HG03066 (cell line): ENCODE data around the gene NR2F1-AS1.

Source experiments
- ATAC-seq: cut with Tn5 transposase; IDR thresholded peaks from one replicate; pipeline ENCODE4 v1.9.1; 2021; ENCODE audit warnings: low read depth; ENCODE audit not compliant: unreplicated experiment

NR2F1-AS1 gene

DNA sequence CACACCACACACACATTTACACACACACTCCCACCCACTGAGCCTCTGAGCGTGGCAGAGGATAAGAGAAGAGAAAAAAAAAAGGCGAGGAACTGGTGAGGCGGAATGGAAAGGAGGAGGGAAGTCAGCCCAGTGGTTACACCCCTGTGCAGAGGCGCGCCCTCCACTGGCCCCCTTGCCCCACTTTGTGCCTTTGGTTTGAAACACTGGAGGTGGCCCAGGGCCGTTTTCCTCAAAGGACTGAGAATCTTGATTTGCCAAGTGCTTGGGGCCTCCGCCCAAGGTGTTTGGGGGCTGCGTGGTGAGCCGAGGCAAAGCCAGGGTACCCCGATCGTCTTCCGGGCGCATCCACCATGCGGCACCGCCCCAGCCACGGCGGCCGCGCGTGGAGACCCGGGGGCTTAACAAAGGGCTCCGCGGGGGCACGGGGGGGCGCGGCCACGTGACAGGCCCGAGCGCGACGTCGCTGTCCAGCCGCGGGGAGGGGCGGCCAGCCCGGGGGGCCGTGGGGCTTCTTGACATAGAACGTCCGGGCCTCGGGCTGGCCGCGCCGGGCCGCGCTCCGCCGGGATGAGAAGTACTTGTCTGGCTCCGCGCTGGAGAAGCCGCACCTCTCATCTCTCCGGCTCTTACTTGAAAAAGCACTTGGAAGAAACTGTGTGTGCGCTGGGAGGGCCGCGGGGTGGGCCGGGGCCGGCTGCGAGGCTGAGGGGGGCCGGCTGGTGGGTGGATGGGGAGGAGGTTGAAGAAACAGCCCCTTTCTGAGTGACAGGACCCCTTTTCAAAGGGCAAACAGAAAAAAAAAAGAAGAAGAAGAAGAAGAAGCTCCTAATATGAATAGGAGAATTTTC is 23.0 kb upstream of the NR2F1-AS1 start:
- ATAC-seq = no peak

DNA sequence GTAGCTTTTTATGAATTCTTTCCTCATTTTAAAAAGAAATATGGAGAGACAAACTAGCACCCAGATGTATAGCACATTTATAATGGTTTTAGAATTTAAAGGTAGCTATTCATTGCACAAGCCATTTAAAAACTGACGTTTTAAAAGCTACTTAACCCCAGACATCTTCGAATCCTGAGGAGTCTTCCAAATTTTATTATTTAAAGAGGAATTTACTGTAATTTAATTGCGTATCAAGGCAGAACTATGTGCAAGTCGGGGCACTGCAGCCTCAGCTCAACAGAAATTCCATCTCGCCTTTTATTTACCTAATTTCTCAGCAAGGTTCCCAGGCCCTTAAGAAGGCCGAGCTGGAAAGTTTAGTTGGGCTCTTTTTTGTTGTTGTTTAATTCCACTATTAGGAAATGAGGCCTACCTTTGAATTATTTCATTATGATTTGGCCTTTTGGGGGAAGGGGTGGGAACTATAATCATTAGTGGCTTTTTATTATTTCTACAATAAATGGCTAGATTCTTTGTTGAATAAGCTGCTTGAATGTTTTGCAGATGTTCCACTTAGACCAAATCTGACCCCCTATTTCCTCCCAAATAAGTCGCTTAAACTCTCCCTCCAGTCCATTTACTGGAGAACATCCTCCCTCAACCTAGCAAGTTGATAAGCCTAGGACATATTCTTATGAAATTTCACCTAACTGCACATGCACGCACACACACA is 22.2 kb upstream of the NR2F1-AS1 start:
- no peak for ATAC-seq

DNA sequence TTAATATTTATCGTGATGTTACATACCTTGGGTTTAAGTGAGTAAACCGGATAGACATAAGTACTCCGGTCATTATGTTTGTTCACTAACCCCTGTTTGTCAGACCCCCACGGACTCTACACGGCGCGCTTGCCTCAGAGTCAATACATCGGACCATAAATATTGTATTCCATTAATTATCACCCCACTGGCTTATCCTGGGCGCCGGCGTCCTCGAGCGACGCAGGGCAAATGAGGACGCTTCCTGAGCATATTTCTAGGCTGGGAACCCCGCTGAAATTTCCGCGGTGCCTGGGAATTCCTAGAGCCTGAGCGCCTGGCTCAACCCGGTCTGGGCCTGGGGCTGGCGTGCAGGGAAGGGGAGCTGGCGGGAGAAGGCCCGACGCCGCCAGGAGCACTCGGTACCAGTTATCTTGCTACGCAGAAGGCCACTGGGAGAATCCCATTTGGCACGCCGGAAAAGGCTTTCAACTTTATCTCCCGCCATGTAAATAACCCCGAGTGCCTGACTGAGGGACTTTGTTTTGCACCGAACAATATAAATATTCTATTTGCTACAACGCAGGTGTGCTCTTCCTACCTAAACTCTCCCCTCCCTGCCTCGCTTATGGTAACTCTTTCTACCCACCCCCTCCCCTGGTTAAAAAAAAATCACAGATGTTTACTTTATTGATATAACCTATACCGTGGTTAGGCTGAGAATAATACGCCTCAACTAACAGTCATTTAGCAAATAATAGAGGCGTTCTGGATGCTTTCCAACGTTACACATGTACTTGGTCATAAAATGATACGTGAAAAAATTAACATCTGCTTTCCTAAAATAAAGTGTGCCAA is 21.4 kb upstream of the NR2F1-AS1 start:
- no peak for ATAC-seq

DNA sequence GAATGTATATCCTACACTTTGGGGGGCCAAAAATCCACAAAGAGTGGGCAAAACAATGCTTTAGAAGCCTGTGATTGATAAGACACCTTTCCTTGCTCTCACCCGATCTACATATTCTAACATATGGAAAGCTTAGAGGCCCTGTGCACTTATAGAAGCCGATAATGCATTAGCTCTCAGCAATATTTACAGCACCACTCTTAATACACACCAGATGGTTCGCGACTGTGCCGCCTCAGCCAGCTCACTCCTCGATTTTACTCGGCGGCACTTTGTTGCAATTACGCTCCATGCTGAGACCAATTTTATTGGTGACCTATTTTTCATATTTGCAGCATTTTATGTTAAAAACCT is 20.8 kb upstream of the NR2F1-AS1 start:
- ATAC-seq = no peak

DNA sequence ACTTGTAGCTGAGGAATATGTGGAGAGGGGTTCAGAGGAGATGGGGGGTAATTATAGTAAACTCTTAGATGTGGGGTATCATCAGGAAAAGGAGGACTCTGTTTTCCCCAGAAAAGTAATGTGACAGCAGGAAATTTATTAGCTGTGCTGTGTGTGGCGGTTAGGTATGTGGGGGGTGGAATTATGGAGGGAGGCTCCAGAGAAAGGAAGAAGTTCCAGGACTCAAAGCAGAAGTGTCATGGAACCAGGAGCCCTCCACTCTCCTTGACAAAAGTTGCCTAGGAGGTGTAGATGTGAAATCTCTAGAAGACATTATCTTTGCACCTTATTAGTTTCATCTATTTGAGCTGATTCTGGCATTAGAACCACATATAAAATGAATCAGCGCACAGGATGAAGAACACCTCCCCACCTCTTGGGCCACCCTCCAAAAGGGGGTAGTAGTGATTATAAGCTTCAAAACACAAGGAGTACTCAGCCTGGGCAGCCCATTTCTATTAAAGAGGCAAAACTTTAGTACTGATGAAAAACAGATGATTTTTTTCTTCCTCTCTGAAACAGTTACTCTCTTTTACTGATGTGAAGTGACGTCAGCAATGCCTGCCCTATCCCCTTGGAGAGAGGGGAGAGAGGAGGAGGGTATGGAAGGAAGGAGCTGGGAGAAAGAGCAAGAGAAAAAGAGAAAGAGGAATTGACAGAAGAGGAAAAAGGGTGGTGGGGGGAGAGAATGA is 20.2 kb upstream of the NR2F1-AS1 start:
- ATAC-seq = no peak

DNA sequence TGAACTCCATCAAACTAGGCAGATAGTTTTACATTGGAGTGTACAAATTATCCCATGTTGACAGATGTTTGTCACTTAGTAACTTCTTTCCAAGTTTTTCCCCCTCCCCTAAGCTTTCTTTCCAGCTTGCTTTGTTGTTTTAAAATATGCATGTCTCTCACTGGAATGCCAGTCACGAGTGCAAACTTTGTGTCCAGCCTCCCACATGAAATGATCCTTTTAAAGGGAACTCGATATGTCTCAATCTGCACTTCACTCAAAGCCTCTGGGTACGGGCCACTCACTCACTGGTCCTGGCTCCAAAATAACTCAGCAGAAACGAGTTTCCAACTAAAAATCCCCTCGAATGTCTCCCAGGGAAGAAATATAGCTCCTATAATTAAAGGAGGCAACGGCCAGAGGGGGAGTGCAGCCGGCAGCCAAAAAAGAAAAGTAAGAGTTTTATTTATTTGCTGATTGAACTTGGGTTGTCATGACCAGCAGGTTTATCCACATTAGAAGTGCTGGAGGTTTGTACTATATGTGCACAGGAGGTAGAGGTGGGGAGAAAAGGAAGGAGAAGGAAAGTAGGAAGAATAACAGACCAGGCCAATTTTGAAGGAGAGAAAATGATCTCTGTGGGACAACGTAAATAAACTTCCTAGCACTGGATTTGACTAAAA is 19.5 kb upstream of the NR2F1-AS1 start:
- no peak for ATAC-seq

DNA sequence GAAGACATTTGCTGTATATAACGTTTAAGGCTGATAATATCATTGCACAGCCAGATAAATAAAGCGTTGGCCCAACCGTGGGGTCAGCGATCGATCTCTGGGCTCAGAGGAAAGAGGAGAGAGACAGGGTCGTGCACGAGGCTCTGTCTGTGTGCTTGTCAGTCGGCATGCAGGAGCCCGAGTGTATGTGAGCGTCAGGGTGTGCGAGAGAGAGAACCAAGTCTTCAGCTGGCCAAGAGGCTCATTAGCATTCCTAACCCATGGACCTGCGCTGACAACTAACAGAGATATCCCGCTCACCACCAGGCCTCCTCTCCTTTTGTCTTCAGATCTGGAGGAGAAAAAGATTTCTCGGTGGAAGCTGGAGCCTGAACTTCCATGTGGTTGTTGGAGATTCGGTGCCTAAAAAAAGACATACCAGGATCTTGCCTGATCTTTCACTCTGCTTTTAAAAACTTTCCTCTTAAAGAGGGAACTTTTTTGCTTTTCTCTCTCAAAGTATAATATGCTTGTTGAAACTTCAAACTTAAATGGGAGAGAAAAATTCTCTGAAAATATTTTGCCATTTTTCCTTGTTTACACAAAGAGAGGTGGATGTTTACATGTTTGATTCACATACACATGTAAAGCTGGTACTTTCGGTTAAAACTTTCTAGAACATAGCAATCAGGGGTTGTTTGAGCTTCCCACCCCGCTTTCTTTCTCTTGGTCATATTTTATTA is 18.5 kb upstream of the NR2F1-AS1 start:
- no peak for ATAC-seq

DNA sequence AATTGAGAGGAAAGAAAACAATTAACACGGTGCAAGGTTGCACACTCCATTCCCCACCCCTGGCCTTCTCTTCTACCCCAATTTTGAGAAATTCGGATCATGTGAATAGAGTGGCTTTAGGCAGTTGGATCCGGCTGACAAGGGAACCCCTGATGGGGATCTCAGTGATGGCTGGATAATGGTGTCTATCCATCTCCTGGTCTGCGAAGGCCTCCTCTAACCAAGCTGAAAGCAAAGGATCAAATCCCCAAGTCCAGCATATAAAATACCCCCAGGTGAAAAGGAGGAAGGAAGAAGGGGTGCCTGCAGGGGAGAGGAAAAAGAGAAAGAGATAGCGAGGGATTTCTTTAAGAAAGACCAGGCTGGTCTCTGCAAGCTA is 18.0 kb upstream of the NR2F1-AS1 start:
- no peak for ATAC-seq

DNA sequence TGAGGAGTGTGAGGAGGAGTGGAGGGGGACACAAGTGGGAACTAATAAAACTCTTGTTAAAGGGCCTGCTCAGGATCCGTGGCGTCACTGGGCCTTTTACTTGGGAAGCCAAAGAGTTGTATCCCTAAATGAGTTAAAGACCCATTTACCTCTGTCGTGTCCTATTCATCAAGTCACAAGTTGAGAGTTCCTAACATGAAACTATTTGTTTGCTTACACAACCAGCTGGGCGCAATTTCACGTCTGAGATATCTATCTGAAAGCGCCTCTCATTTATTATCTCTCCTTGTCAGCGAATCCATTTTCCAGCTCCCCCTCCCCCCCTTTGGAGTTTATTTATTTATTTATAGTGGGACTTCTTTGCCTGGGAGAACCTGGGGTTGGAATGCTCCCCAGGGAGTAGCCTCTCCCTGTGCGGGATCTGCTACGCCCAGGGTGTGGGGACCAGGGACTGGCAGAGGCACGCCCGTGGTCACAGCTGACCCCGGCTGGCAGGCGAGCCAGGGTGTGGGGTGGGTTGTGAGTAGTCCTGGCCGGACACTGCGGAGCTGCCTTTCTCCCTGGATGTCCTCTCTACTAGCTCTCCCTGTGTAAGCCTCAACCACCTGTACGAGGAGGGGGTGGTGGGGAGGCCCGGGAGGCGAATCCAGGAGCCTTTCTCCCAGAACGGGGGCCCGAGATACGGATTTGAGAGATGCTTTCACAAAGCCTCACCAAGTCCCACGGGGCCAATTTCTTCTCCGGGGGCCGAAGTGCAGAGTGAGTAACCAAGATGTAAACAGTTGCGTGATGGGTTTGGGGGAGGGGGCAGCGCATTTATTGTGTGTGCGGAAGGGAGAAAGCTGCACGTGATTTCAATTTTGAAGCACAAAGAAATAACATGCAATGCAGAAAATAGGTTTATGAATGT is 17.3 kb upstream of the NR2F1-AS1 start:
- ATAC-seq = no peak

DNA sequence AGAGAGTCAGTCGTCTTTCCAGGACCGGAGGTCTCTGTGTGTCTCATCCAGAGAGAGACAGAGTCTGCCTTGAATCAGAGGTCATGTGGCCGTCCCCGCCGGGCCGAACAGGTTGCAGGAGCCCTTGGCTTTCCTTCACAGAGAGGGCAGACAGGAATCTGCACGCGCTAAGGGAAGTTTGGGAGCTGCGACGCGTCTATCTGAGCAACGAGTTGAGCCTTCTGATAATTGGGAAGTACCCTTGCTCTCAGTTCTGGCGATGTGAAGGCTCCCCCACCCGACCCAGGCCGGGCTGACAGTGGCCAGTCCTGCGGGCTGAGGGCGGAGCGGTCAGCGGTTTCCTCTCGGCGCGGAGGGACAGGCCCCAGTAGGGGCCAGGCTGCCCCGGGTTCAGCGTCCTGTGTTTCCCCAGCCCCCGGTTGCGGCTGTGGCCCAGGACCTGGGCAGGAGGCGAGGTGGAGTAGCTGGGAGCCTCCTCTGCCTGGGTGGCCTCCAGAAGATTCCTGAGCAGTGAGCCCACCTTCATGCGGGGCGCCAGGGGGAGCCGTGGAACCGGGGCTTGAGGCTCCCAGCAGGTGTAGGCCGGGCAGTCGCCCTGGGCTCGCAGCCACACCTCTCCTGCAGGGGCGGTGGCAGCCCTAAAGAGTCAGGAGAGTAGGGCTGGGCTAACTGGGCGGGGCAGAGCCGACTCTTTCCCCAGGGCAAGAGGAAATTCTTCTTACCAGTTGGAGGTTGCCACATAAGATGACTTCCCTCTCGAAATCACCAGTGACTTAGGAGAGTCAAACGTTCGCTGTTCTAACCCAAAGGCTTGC is 15.9 kb upstream of the NR2F1-AS1 start:
- no peak for ATAC-seq

DNA sequence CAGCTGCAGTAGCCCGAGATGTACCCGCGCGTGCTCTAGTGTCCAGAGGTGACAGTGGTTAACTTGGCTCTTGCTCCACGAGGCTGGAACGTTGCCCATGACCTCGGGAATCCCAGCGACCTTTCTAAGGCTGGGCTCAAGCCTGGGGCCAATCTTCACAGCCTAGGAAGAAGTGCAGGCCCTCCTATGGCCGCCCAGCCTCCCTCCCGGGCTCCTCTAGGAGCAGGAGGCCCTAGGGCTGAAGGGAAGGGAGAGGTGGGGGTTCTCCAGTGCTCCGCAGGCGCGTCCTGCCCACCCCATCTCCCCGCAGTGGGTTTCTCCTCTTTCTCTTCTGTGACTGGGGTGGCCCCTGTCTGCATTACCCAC is 15.3 kb upstream of the NR2F1-AS1 start:
- ATAC-seq = no peak

DNA sequence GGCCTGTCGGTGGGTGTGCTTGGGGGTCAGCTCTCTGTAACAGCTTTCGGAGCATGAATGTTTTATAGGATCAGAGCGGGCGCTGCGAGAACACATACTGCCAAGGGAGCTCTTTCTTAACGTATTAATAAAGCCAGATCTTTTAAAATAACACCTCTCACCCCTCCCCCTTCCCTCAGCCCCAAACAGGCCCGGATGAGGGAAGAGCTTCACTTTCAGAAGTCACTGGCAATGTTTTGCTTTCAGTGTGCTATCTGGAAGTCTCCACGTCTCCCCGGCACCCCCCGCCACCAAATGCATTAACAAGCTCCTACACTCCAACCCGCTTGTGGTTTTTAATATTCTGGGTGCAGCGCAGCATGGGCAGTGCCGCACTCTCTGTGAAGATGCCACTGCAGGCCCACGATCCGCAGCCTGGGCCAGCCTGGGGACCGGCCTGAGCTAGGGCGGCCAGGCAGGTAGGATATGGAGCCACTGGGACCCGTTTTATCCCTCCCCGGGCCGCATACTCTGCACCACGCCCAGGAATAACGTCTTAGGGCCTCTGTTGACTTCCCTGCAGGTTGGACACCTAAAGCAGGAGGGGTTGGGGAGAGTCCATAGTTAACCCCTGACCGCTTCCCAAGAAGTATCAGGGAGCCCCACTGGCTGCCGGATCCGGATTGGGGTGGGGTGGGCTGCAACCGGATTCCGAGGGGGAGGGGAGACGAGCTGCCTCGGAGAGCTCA is 14.6 kb upstream of the NR2F1-AS1 start:
- ATAC-seq = no peak

DNA sequence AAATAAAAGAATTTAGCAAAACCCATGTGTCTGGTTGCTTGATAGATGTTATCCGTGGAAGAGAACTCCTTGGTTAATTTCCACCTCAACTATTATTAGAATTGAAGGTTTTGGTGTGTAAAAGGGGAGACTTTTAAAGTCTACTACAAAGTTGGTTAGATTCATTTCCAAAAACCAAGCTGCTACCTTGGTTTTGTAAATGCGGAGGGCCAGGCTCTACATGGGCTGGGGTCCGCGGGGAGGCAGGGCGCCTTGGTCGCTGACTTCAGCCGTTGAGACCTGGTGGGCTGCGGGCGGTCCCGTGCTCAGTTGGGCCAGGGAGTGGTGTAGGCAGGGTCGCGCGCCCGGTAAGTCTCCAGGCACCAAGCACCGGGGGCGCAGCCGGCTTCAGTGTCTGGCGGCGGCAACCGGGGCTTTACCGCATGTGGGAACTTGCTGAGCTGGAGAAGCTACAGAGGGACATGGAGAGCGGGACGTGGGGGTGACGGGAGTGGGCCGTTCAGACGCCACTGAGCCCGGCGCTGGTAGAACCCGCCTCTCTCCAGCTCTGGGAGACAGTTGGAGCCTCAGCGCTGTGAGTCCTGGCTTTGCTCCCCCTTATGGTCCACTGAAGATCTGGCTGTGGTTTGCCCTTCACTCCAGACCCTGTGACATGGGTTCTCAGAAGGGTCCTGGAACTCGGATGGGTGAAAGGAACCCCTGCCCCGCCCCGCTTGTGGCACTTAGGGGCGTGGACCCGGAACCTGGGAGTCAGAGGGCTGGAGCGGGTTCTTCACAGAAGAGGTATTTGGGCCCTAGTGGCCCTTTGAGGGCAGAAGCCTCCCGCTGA is 13.8 kb upstream of the NR2F1-AS1 start:
- ATAC-seq = no peak

DNA sequence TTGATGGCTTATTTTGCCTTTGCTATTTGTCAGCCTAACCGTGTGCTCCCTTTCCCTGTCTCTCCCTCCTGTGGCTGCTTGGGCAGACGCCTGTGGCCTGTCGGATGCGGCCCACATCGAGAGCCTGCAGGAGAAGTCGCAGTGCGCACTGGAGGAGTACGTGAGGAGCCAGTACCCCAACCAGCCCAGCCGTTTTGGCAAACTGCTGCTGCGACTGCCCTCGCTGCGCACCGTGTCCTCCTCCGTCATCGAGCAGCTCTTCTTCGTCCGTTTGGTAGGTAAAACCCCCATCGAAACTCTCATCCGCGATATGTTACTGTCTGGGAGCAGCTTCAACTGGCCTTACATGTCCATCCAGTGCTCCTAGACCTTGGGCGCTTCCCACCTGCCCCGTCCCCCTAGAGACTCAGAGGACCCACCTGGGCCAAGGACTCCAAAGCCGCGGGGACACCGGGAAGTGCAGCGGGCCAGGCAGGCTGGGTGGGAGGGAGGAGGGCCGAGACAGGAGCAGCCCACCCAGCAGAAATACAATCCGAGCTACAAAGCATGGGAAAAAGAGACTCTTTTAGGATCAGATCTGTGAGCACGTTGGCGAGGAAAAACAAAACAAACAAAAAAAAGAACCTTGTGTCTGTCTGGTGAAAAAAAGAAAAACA is 12.6 kb upstream of the NR2F1-AS1 start:
- no peak for ATAC-seq

DNA sequence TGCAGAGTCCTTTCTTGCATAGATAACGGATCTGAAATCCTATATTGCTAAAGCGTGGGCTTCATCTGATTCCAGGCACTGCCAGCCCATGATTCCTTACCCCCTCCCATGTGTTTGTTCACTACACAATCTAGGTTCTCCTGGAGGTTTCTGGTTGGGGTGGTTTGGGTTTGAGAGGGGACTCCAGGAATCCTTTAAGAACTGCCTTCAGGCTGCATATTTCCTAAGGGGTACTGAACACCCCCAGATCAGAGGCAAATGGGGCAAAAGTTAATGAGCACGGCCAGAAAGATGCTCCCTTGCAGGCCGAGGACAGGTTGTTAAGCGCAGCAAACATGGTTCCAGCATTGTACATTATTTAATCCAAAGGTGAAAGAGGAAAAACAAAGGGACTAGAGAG is 11.9 kb upstream of the NR2F1-AS1 start:
- no peak for ATAC-seq
